Ishikawa (cell line): Measurements from ENCODE around the gene GPR152.

Source experiments
- CEBPB ChIP-seq: IDR thresholded peaks from 2 replicates; pipeline ENCODE4 v1.6.1; 2012
- CREB1 ChIP-seq: IDR thresholded peaks from 2 replicates; pipeline ENCODE4 v1.6.1; 2012; ENCODE audit warnings: low read depth
- EGR1 ChIP-seq: IDR thresholded peaks from 2 replicates; pipeline ENCODE4 v1.6.1; 2012
- EP300 ChIP-seq: IDR thresholded peaks from 2 replicates; pipeline ENCODE4 v1.6.1; 2012; ENCODE audit warnings: borderline replicate concordance
- FOXM1 ChIP-seq: IDR thresholded peaks from 2 replicates; pipeline ENCODE4 v1.6.1; 2012; ENCODE audit warnings: low read depth, borderline replicate concordance
- MAX ChIP-seq: IDR thresholded peaks from 2 replicates; pipeline ENCODE4 v1.6.1; 2012
- NFIC ChIP-seq: IDR thresholded peaks from 2 replicates; pipeline ENCODE4 v1.6.1; 2012
- RAD21 ChIP-seq: IDR thresholded peaks from 2 replicates; pipeline ENCODE4 v1.6.1; 2012; ENCODE audit warnings: low read depth
- TAF1 ChIP-seq: IDR thresholded peaks from 2 replicates; pipeline ENCODE4 v1.6.1; 2012; ENCODE audit warnings: low read depth, mild to moderate bottlenecking
- TCF12 ChIP-seq: IDR thresholded peaks from 2 replicates; pipeline ENCODE4 v1.6.1; 2012; ENCODE audit warnings: low read depth
- TEAD4 ChIP-seq: IDR thresholded peaks from 2 replicates; pipeline ENCODE4 v1.6.1; 2012
- YY1 ChIP-seq: IDR thresholded peaks from 2 replicates; pipeline ENCODE4 v1.6.1; 2012; ENCODE audit warnings: low read depth
- ZBTB7A ChIP-seq: IDR thresholded peaks from 2 replicates; pipeline ENCODE4 v1.6.1; 2012; ENCODE audit warnings: low read depth
- TF ChIP-seq, protein P1 (sequence below): IDR thresholded peaks from 2 replicates; pipeline ENCODE4 v1.6.1; 2012
- TF ChIP-seq, protein P2 (sequence below): IDR thresholded peaks from 2 replicates; pipeline ENCODE4 v1.6.1; 2012; ENCODE audit warnings: low read depth, mild to moderate bottlenecking

Gene GPR152

GRCh38 chr11:67482275-67482826 is 29.8 kb upstream of the GPR152 start:
- TF ChIP-seq, protein P1, sequence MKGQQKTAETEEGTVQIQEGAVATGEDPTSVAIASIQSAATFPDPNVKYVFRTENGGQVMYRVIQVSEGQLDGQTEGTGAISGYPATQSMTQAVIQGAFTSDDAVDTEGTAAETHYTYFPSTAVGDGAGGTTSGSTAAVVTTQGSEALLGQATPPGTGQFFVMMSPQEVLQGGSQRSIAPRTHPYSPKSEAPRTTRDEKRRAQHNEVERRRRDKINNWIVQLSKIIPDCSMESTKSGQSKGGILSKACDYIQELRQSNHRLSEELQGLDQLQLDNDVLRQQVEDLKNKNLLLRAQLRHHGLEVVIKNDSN = no peak

DNA sequence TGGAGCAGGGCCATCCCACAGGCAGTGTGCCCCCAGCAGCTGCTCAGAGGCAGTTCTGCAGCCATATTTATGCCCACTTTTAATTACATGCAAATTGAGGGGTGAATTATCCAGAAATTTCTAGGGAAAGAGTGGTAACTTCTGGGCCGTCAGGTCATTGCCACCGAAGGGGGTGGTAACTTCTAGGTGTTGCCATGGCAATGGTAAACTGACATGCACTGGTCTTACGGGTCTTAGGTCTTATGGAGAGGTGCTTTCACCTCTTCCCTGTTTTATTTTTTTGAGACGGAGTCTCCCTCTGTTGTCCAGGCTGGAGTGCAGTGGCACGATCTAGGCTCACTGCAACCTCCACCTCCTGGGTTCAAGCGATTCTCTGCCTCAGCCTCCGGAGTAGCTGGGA is 20.4 kb upstream of the GPR152 start:
- TF ChIP-seq RAD21 (no peak), EGR1 (no peak), CEBPB (no peak), NFIC (no peak), ZBTB7A (no peak), TEAD4 (no peak), YY1 (no peak), CREB1 (no peak), TCF12 (no peak), EP300 (no peak), TAF1 (no peak), FOXM1 (no peak), MAX (no peak)
- TF ChIP-seq, protein P1 = no peak
- TF ChIP-seq, protein P2, sequence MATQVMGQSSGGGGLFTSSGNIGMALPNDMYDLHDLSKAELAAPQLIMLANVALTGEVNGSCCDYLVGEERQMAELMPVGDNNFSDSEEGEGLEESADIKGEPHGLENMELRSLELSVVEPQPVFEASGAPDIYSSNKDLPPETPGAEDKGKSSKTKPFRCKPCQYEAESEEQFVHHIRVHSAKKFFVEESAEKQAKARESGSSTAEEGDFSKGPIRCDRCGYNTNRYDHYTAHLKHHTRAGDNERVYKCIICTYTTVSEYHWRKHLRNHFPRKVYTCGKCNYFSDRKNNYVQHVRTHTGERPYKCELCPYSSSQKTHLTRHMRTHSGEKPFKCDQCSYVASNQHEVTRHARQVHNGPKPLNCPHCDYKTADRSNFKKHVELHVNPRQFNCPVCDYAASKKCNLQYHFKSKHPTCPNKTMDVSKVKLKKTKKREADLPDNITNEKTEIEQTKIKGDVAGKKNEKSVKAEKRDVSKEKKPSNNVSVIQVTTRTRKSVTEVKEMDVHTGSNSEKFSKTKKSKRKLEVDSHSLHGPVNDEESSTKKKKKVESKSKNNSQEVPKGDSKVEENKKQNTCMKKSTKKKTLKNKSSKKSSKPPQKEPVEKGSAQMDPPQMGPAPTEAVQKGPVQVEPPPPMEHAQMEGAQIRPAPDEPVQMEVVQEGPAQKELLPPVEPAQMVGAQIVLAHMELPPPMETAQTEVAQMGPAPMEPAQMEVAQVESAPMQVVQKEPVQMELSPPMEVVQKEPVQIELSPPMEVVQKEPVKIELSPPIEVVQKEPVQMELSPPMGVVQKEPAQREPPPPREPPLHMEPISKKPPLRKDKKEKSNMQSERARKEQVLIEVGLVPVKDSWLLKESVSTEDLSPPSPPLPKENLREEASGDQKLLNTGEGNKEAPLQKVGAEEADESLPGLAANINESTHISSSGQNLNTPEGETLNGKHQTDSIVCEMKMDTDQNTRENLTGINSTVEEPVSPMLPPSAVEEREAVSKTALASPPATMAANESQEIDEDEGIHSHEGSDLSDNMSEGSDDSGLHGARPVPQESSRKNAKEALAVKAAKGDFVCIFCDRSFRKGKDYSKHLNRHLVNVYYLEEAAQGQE = no peak

GRCh38 chr11:67470337-67471002 is 17.9 kb upstream of the GPR152 start:
- TF ChIP-seq MAX (no peak), TAF1 (no peak), ZBTB7A (no peak), RAD21 (no peak), CREB1 (no peak), EGR1 (no peak), YY1 (no peak), NFIC (no peak), CEBPB (no peak), EP300 (no peak), FOXM1 (no peak), TEAD4 (no peak), TCF12 (no peak)
- TF ChIP-seq, protein P2 = no peak
- TF ChIP-seq, protein P1 = no peak

- TF ChIP-seq MAX (no peak), YY1 (no peak), RAD21 (no peak), CEBPB (no peak), TCF12 (no peak), FOXM1 (no peak), CREB1 (no peak), TEAD4 (no peak)
- TF ChIP-seq, protein P1 = no peak
Measured at GRCh38 chr11:67469508-67469811, 16.9 kb upstream of the GPR152 start.

DNA sequence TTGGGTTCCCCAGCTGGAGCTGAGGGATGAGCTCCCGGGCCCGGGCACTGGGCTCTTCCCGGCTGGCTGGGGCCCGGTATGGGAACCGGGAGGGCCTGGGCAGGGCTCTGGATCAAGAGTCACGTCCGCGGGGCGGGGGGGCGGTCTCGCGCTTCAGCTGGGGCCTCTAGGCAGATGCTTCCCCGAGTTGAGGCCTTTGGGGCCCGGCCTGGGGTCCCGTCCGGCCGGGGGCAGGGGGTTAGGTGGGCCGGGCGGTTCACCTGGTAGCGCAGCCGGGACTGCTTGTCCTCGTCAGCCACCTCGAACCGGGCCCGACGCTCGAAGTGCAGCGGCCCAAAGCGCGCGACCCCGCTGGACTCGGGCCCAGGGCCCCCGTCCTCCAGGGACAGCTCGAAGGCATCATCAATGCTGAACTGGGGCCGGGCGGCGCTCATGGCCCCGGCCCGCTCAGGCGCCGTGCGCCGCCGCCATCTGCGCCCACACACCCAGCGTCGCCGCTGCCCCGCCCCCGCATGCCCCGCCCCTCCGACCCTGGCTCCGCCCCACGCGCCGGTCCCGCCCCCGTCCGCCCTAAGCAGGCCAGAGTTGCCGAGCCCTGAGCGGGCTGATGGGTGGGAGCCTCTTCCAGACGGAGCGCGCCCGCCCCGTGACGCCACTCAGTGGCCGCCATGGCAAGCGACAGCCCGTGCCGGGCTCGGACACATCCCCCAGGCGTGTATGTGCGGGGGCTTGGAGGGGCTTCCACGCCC is 16.4 kb upstream of the GPR152 start, which contains the start of gene TMEM134:
Gene TMEM134 (minus strand): TSS at position 493 of the 749 bp plus-strand sequence. CDS start 59 bp downstream, at position 434.
- no peak for TF ChIP-seq EP300
- peak; percentile 77 for TF ChIP-seq EGR1
- TF ChIP-seq YY1 = peak; percentile 89
- TF ChIP-seq TAF1 = peak; percentile 81
- no peak for TF ChIP-seq CEBPB
- no peak for TF ChIP-seq NFIC
- no peak for TF ChIP-seq TEAD4
- peak; percentile 54; the same call in 1 of the 2 replicates for TF ChIP-seq RAD21
- peak; percentile 94 for TF ChIP-seq ZBTB7A
- TF ChIP-seq FOXM1 = no peak
- TF ChIP-seq MAX = peak; percentile 63
- TF ChIP-seq, protein P1 = peak; percentile 45; the same call in 1 of the 2 replicates
- TF ChIP-seq TCF12 = 0 out of 2 replicates have a peak, but pooled peaks have one; percentile 10
- TF ChIP-seq, protein P2 = no peak; the same call in 1 of the 2 replicates
- TF ChIP-seq CREB1 = peak; percentile 61; the same call in 1 of the 2 replicates
